Measurements from ENCODE around the gene CST1.
"Not testable (repeated sequence)": the region's sequence is repeated elsewhere in the genome, so short reads cannot be mapped to it uniquely, and the experiment has no call there.

- TF ChIP-seq CTCF, POLR2A, EP300, POLR2AphosphoS5 (IDR thresholded peaks at IDR 0.05): not testable (repeated sequence)
Observed at GRCh38 chr20:23719351-23719750, 31.4 kb downstream of the CST1 start.

Data from upper lobe of left lung (tissue), 4 donors.